GM10248 (cell line): ENCODE data around the gene ERVH48-1.
"Not testable (repeated sequence)": the region's sequence is repeated elsewhere in the genome, so short reads cannot be mapped to it uniquely, and the experiment has no call there.

Source experiments
- CTCF ChIA-PET: fragments of 300-600 bp; sonication (Branson Sonifier 250); formaldehyde crosslinking; extraction: SDS; loops from one replicate; lab custom pipeline; 2021; ENCODE audit warnings: antibody characterized with exemption; lab: Yijun Ruan, JAX
- POLR2A ChIA-PET: fragments of 350-650 bp; sonication (Branson Sonifier 250); formaldehyde crosslinking; extraction: SDS; loops from one replicate; lab custom pipeline; 2020; ENCODE audit warnings: antibody characterized with exemption; lab: Yijun Ruan, JAX
- DNase-seq: peaks from one replicate; pipeline ENCODE4 v3.0.0; 2012; ENCODE audit errors: extremely low spot score
- TF ChIP-seq, protein P1 (sequence below): IDR thresholded peaks from 2 replicates; pipeline ENCODE4 v1.5.1; 2012; ENCODE audit warnings: mild to moderate bottlenecking, low read depth; ENCODE audit errors: extremely low read depth, missing control alignments, control extremely low read depth

Gene ERVH48-1

DNA sequence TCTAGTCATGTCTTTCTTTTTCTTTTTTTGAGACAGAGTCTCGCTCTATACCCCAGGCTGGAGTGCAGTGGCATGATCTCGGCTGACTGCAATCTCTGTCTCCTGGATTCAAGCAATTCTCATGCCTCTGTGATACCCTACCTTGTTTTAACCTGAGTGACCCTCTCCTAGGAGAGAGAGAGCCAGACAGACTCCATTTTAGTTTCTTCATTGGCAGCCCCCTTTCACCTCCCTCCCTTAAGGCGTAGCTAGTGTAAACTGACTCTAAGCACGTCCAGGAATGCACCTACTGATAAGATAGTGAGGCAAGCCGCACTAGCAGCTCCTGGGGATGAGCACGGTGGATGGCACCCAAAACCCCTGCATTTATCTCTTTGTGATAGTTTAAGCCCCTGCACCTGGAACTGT, 43.8 kb upstream of the ERVH48-1 start:
- ChIA-PET POLR2A (no interaction called here), CTCF (no interaction called here)
- DNase-seq = no peak
- TF ChIP-seq, protein P1, sequence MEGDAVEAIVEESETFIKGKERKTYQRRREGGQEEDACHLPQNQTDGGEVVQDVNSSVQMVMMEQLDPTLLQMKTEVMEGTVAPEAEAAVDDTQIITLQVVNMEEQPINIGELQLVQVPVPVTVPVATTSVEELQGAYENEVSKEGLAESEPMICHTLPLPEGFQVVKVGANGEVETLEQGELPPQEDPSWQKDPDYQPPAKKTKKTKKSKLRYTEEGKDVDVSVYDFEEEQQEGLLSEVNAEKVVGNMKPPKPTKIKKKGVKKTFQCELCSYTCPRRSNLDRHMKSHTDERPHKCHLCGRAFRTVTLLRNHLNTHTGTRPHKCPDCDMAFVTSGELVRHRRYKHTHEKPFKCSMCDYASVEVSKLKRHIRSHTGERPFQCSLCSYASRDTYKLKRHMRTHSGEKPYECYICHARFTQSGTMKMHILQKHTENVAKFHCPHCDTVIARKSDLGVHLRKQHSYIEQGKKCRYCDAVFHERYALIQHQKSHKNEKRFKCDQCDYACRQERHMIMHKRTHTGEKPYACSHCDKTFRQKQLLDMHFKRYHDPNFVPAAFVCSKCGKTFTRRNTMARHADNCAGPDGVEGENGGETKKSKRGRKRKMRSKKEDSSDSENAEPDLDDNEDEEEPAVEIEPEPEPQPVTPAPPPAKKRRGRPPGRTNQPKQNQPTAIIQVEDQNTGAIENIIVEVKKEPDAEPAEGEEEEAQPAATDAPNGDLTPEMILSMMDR = no peak

DNA sequence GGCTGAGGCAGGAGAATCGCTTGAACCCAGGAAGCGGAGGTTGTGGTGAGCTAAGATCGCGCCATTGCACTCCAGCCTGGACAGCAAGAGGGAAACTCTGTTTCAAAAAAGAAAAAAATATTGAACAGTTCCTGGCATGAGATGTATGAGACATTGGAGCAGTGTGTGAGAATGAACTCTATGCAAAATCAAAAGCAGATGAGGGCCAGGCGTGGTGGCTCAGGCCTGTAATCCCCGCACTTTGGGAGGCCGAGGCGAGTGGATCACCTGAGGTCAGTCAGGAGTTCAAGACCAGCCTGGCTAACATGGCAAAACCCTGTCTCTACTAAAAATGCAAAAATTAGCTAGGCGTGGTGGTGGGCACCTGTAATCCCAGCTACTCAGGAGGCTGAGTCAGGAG, 42.2 kb upstream of the ERVH48-1 start:
- CTCF ChIA-PET = interaction anchor here (1.2 kb wide), 1 partner anchor 10 kb away, joined by 3 read pairs; no protein-coding TSS in a partner anchor

DNA sequence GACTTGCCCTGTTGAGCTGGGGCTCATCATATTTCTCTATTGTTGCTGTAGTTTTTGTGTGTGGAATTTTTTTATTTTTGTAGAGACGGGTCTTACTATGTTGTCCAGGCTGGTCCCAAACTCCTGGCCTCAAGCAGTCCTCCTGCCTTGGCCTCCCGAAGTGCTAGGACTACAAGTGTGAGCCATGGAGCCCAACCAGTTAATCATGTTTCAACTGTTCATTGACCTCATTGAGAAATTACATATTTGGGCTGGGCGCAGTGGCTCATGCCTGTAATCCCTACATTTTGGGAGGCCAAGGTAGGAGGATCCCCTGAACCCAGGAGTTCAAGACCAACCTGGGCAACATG, 39.8 kb upstream of the ERVH48-1 start:
- CTCF ChIA-PET = no interaction called here
- DNase-seq = no peak
- TF ChIP-seq, protein P1 = no peak

More for the DNA sequence above, 42.2 kb upstream of the ERVH48-1 start:
- DNase-seq, POLR2A ChIA-PET: not testable (repeated sequence)

DNA sequence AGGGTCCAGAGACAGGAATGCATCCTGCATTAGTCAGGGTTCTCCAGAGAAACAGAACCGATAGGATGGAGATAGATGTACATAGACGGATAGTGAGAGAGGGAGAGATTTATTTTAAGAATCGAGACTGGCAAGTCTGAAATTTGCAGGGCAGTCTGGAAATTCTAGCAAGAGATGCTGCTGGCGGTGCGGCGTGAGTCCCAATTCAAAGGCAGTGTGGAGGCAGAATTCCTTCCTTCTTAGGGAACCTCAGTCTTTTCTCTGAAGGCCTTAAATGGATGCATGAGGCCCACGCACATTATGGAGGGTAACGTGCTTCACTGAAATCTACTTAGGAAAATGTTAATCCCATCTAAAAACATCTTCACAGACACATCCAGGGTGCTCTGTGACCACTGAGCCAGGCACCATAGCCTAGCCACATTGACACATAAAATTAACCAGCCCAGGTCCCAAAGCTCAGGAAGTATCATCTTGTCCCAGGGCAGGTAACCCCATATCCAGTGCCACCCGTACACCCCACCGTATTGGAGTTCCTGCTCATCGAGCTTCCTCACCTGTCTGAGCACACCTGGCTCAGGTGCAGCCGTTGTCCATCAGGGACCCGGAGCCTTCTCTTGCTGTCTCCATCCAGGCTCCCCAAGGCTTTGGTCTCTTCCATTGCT, 39.2 kb upstream of the ERVH48-1 start:
- DNase-seq = no peak
- POLR2A ChIA-PET = interaction anchor here (0.6 kb wide), 1 partner anchor 23 kb away, joined by 5 read pairs; no protein-coding TSS in a partner anchor
- TF ChIP-seq, protein P1 = no peak
- CTCF ChIA-PET = no interaction called here

More for the DNA sequence above, 39.8 kb upstream of the ERVH48-1 start:
- POLR2A ChIA-PET = no interaction called here

DNA sequence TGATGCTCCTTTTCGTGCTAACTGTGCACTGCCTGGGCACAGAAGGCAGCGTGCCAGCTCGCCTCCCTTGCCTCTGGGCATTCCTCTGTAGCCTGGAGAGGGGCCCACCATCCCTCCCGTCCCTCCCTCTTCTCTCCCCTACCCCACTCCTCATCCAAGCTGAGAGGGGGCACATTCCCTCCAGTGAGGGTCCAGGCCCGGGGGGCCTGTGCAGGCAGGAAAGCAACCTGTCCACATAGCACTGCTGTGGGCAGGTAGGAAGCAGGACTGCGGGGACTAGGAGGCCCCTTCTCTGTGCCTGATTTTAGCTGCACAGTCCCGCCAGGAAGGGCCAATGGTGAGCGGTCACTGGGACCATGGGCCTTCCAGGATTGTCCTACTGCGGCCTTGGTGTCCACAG, 38.7 kb upstream of the ERVH48-1 start:
- TF ChIP-seq, protein P1 = no peak
- POLR2A ChIA-PET = no interaction called here
- CTCF ChIA-PET = no interaction called here
- no peak for DNase-seq

DNA sequence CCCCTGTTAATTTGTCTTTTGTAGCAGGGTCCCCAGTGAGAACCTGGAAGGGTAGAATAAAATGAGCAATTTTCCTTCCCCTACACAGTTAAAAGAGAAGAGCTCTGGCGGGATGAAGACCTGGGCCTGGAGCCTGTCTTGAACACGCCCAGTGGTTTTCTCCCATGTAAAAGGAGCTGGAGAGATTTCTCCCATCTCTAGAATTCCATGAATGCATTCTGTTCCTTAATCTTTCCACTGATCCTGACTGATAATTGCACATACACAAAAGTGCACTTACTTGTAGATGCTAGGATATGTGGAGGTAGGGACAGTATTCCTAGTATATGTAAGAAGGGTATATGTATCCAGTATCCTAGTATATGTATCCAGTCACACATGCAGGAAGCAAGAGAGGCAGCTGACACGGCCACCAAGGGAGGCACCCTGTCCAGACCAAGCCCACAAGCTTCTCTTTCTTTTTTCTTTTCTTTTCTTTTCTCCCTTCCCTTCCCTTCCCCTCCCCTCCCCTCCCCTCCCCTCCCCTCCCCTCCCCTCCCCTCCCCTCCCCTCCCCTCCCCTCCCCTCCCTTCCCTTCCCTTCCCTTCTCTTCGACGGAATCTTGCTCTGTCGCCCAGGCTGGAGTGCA, 37.1 kb upstream of the ERVH48-1 start:
- TF ChIP-seq, protein P1 = no peak
- CTCF ChIA-PET = no interaction called here
- POLR2A ChIA-PET = interaction anchor here (0.7 kb wide), 1 partner anchor 20 kb away, joined by 3 read pairs; no protein-coding TSS in a partner anchor
- DNase-seq = no peak

DNA sequence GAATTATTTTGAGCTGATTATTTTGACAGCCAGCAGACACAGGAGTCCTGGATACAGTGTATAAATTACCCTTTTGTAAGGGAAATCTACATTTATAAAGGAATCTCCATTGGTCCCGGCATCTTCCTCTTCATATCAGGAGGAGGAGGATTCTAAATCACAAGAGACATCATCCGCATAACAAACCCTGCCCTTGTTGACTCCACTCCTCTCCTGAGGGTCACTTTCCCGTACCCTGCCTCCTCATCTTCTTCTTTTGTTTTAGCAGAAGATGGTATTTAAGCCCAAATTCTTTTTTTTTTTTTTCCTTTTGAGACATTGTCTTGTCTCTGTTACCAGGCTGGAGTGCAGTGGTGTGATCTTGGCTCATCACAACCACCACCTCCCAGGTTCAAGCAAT, 34.3 kb upstream of the ERVH48-1 start:
- ChIA-PET POLR2A (no interaction called here), CTCF (no interaction called here)

DNA sequence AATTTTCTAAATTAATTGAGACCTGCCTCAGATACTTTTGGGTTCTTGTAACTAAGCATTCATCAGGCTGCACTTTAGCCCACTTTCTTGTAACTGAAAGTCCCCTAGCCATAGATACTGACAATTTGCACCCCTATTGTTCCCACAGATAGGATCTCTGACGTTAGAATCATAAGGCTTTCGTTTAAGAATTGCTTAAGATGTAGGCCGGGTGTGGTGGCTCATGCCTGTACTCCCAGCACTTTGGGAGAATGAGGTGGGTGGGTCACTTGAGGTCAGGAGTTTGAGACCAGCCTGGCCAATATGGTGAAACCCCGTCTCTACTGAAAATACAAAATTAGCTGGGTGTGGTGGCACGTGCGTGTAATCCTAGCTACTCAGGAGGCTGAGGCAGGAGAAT, 32.7 kb upstream of the ERVH48-1 start:
- DNase-seq, POLR2A ChIA-PET, CTCF ChIA-PET: not testable (repeated sequence)

More for the DNA sequence above, 34.3 kb upstream of the ERVH48-1 start:
- DNase-seq = no peak
- TF ChIP-seq, protein P1 = no peak
